Epithelial cell of esophagus (primary cell): ENCODE results near the gene ADRM1.

ENCODE experiments used
- DNase-seq: peaks from one replicate; pipeline ENCODE4 v3.0.0; 2010; ENCODE audit warnings: low read depth
- H3K4me3 ChIP-seq: 2 replicates; pipeline ENCODE4 v1.5.1; 2011; ENCODE audit warnings: mild to moderate bottlenecking, low read length, control low read depth
- TF ChIP-seq, protein P1 (sequence below): IDR thresholded peaks from 2 replicates; pipeline ENCODE4 v1.5.1; 2011; ENCODE audit warnings: low read depth, mild to moderate bottlenecking, low read length, control low read depth, inconsistent platforms; ENCODE audit not compliant: insufficient read depth; ENCODE audit errors: missing control alignments

Gene ADRM1

DNA sequence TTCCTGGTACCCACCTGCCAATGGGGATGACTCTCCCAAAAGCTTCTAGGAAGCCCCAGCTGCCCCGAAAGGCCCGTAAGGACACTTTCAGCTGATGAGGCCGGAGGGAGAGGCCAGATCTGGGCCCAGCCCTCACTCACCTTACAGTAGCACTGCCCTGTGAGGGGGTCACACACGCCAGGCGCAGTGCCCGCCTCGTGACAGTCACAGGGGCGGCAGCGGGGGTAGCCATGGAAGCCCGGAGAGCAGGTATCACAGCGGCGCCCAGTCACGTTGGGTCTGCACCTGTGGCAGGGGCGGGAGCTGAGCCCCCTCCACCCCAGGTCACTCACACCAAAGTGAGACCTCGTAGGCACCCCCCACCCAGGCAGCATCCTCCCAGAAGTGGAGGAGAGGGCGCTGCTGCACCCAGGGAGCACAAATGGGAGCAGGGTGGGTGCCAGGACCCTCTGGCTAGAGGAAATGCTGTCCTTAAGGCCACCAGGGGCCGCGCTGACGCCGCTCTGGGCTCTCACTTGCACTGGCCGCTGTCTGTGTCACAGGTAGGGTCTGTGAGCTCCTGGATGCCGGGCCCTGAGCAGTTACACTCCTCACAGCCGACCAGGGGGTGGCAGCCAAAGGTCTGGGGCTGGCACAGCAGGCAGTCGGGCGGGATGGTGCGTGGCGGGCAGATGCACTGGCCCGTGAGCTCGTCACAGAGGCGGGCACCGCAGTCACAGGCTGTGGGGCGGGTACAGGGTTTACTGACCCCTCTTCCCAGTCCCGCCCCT lies 25.1 kb downstream of the ADRM1 start:
- no peak for DNase-seq
- TF ChIP-seq, protein P1, sequence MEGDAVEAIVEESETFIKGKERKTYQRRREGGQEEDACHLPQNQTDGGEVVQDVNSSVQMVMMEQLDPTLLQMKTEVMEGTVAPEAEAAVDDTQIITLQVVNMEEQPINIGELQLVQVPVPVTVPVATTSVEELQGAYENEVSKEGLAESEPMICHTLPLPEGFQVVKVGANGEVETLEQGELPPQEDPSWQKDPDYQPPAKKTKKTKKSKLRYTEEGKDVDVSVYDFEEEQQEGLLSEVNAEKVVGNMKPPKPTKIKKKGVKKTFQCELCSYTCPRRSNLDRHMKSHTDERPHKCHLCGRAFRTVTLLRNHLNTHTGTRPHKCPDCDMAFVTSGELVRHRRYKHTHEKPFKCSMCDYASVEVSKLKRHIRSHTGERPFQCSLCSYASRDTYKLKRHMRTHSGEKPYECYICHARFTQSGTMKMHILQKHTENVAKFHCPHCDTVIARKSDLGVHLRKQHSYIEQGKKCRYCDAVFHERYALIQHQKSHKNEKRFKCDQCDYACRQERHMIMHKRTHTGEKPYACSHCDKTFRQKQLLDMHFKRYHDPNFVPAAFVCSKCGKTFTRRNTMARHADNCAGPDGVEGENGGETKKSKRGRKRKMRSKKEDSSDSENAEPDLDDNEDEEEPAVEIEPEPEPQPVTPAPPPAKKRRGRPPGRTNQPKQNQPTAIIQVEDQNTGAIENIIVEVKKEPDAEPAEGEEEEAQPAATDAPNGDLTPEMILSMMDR, result no peak
- H3K4me3 ChIP-seq, result no peak overlapping the region

DNA sequence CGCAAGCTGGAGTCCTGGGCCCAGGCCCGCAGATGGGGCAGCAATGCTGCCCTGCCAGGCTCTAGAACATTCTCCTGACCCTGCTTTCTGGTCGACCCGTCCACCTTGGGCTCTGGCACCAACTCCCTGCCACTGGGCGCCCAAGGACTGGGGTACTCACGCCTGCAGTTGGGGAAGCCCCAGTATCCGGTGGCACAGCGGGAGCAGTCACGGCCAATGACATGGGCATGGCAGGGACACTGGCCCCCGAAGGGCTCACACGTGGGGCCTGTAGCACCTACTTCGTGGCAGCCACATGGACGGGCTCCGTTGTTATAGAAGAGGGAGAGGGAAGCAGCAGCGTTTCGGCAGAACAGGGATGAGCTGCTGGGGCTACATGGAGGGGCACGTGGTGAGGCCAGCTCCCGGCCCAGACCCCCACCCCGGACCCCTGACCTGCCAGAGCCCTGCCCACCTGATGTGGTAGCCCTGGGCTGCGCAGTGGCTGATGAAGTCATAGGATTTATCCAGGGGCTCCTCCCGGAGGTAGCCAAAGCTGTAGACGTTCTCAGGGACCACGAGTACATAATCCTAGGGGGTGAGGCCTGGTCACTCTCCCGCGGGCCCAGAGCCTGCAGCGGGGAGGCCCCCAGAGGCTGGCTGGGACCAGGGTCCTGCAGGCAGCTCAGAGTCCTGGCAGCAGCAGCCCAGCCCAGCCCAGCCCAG lies 26.0 kb downstream of the ADRM1 start:
- H3K4me3 ChIP-seq, result no peak overlapping the region
- TF ChIP-seq, protein P1, result no peak
- no peak for DNase-seq

DNA sequence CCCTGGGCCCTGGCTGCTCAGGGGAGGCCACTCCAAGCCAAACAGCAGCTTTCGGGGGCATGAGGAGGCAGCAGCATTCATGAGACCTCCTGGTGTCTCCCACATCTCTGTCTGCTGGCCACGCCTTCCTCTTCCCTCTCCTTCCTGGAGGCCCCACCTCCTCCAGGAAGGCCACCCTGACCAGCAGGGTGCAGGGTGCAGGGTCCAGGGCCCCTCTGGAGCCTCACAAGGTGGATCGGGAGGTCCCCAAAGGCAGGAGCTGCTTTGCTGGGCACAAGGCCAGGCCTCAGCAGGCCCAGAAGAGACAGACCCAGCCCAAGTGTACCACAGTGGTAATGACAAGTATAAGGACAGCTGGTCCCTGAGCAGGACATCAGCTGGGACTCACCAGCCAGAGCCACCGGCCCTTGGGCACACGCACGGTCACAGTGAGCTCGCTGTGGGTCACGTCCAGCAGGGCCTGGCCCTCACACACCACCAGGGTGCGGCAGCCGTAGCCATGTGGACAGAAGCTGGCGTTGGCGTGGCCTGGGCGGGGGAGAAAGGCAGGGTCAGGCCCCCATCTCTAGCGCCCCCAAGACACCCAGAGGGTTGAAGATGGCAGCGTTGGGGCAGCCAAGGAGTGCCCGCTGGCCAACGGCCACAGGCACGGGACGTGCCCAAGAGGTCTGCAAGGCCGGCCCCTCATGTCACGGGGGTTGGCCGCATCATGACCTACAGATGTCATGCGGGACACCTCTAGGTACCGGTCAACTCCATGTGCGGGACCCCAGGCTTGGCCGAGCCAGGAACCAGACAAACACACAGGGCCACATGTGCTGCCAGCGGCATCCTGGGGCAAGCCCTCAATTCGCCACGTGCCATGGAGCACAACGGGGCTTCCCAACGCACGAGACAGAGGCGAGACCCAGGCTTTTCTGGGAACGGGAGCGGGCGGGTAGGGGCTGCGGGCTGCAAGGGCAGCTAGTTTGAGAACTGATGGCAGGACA lies 26.9 kb downstream of the ADRM1 start:
- DNase-seq, result no peak
- TF ChIP-seq, protein P1, result no peak
- no peak overlapping the region for H3K4me3 ChIP-seq

DNA sequence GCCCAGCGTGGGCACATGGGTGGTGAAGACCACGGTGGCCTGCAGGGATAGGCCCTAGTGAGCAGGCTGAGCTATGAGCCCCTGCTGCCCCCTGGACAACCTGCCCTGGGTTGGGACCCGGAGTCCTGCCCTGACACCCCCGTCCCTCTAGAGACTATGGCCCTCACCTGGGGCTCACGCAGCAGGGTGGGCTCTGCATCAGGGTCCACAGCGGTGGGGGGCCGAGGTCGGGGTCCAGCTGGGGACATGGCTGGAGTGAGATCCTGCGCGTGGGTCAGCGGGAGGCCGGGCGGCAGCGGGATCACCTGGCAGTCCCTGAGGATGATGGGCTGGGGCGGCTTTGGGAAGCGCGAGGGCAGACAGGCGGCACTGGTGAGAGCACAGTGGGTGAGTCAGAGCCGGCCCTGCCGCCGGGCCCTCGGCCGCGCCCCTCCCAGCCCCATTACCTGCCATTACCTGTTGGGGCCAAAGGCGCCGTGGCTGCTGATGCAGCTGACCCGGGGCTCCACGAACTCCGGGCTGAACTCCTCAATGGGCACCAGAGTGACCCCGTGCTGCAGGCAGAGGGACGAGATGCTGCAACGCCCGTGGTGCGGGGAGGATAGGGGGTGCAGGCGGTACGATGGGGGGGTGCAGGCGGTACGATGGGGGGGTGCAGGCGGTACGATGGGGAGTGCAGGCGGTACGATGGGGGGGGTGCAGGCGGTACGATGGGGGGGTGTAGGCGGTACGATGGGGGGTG lies 27.9 kb downstream of the ADRM1 start:
- no peak overlapping the region for H3K4me3 ChIP-seq
- DNase-seq, result peak; percentile 56
- TF ChIP-seq, protein P1, result no peak

DNA sequence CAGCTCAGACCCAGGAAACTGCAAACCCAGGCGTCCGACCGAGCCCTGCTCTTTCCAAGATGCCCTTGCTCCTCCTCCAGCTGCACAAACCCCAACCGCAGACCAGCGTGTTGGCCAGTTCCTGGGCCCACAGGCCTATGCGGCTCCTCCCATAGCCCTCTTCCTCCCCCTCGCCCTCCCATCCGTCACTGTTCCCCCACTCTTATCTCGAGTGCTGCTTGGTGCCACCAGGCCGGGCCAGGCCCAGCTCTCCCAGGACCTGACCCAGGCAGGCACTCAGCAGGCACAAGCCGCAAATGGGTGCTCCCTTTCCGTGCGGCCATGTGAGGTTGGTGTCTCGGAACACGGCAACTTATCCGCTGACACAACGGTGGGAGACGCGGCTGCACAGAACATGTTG lies 28.6 kb downstream of the ADRM1 start:
- DNase-seq, result no peak
- TF ChIP-seq, protein P1, result no peak
- no peak overlapping the region for H3K4me3 ChIP-seq

DNA sequence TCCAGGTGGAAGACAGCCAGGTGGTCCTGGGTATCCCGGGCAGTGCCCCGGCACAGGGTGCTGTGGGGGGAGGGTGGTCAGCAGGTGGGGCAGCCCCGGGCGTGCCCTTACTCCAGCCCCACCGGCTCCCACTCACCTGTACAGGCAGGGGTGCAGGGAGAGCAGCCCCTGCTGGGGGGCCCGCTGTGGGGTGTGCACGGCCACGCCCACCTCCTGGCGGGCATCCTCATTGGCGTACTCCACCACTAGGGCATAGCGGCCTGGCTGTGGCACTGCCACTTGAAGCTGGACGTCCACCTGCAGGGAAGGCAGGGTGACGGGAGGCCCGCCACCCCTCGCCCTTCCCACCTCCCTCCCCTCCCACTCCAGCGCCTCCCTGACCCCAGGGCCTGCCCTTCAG lies 29.6 kb downstream of the ADRM1 start:
- no peak overlapping the region for H3K4me3 ChIP-seq
- TF ChIP-seq, protein P1, result no peak
- no peak for DNase-seq
